Type B pancreatic cell (in vitro differentiated cells): Measurements from ENCODE around the gene PRR12. TPM values are rescaled to one million over a fixed set of nuclear protein-coding genes. Genes with fewer than 3 reads are reported as not detected.
"Not testable (repeated sequence)": the region's sequence is repeated elsewhere in the genome, so short reads cannot be mapped to it uniquely, and the experiment has no call there.

Source experiments
- DNase-seq: peaks from one replicate; pipeline ENCODE4 v3.0.0; 2021; ENCODE audit warnings: mixed read lengths; ENCODE audit not compliant: unreplicated experiment; ENCODE audit errors: extremely low spot score
- H3K27ac Mint-ChIP-seq: 2 replicates; pipeline ENCODE4 v1.8.0; 2021; ENCODE audit warnings: mild to moderate bottlenecking, mixed read lengths
- H3K27me3 Mint-ChIP-seq: 2 replicates; pipeline ENCODE4 v1.8.0; 2021; ENCODE audit warnings: mixed read lengths
- H3K36me3 Mint-ChIP-seq: 2 replicates; pipeline ENCODE4 v1.8.0; 2021; ENCODE audit warnings: mixed read lengths
- H3K4me1 Mint-ChIP-seq: one replicate; pipeline ENCODE4 v1.8.0; 2021; ENCODE audit warnings: mixed read lengths; ENCODE audit not compliant: unreplicated experiment
- H3K4me3 Mint-ChIP-seq: 2 replicates; pipeline ENCODE4 v1.8.0; 2021; ENCODE audit warnings: mild to moderate bottlenecking, mixed read lengths
- H3K9me3 Mint-ChIP-seq: 2 replicates; pipeline ENCODE4 v1.8.0; 2021; ENCODE audit warnings: mixed read lengths
- CTCF ChIP-seq: fragments of 200-600 bp; sonication (generic); conservative IDR thresholded peaks from 2 replicates; pipeline ENCODE4 v1.5.0; 2021; ENCODE audit warnings: antibody characterized with exemption, mild to moderate bottlenecking
- total RNA-seq: library from RNA; stranded (reverse); gene quantifications from 2 replicates; pipeline ENCODE4 v1.2.1, GENCODE V29; 2021; ENCODE audit warnings: low replicate concordance

The PRR12 gene
- total RNA-seq, 1 donor from 2014 or later, result 40.0 TPM

- H3K36me3 Mint-ChIP-seq, result peaks cover 15% of the 10 kb centered on the region
- no peak for TF ChIP-seq CTCF
- H3K27ac Mint-ChIP-seq, result no peak overlapping the region
- no peak overlapping the region for H3K4me3 Mint-ChIP-seq
- no peak for DNase-seq
- H3K4me1 Mint-ChIP-seq, result no peaks in the 10 kb centered on the region
- H3K9me3 Mint-ChIP-seq, result no peaks in the 10 kb centered on the region
- no peaks in the 10 kb centered on the region for H3K27me3 Mint-ChIP-seq
These were observed 26.0 kb downstream of the PRR12 start for GRCh38 chr19:49616945-49617344.

GRCh38 chr19:49617860-49618259 is 26.9 kb downstream of the PRR12 start:
- H3K27me3 Mint-ChIP-seq, H3K4me3 Mint-ChIP-seq, H3K9me3 Mint-ChIP-seq, DNase-seq, H3K4me1 Mint-ChIP-seq, H3K27ac Mint-ChIP-seq: not testable (repeated sequence)
- H3K36me3 Mint-ChIP-seq, result peaks cover 18% of the 10 kb centered on the region

GRCh38 chr19:49624967-49625910 is 34.3 kb downstream of the PRR12 start:
- DNase-seq, result no peak
- Mint-ChIP-seq H3K4me1 (no peaks in the 10 kb centered on the region), H3K9me3 (no peaks in the 10 kb centered on the region), H3K36me3 (peaks cover 13% of the 10 kb centered on the region), H3K27me3 (no peaks in the 10 kb centered on the region), H3K27ac (no peak overlapping the region), H3K4me3 (no peak overlapping the region)
- no peak for TF ChIP-seq CTCF

- no peak overlapping the region for H3K27ac Mint-ChIP-seq
- H3K4me3 Mint-ChIP-seq, result no peak overlapping the region
- no peaks in the 10 kb centered on the region for H3K27me3 Mint-ChIP-seq
- TF ChIP-seq CTCF, result no peak
- no peaks in the 10 kb centered on the region for H3K9me3 Mint-ChIP-seq
- no peak for DNase-seq
- H3K36me3 Mint-ChIP-seq, result peaks cover 13% of the 10 kb centered on the region
- H3K4me1 Mint-ChIP-seq, result peaks cover 6% of the 10 kb centered on the region
These were observed 35.2 kb downstream of the PRR12 start for GRCh38 chr19:49626226-49626625.

- no peak for TF ChIP-seq CTCF
- H3K9me3 Mint-ChIP-seq, result no peaks in the 10 kb centered on the region
- no peaks in the 10 kb centered on the region for H3K27me3 Mint-ChIP-seq
- H3K36me3 Mint-ChIP-seq, result no peaks in the 10 kb centered on the region
- H3K4me3 Mint-ChIP-seq, result no peak overlapping the region
- no peak for DNase-seq
- peaks cover 6% of the 10 kb centered on the region for H3K4me1 Mint-ChIP-seq
- no peak overlapping the region for H3K27ac Mint-ChIP-seq
These were observed 38.7 kb downstream of the PRR12 start for GRCh38 chr19:49629659-49630058.

GRCh38 chr19:49631014-49631588 is 40.1 kb downstream of the PRR12 start:
- H3K27ac Mint-ChIP-seq, result no peak overlapping the region
- no peaks in the 10 kb centered on the region for H3K27me3 Mint-ChIP-seq
- H3K9me3 Mint-ChIP-seq, result no peaks in the 10 kb centered on the region
- TF ChIP-seq CTCF, result no peak
- H3K36me3 Mint-ChIP-seq, result no peaks in the 10 kb centered on the region
- no peak for DNase-seq
- H3K4me1 Mint-ChIP-seq, result peaks cover 11% of the 10 kb centered on the region
- H3K4me3 Mint-ChIP-seq, result peak overlapping the region; percentile 31
